GM10248 (cell line): ENCODE results near the gene CDH2.

Experiments used
- CTCF ChIA-PET: fragments of 300-600 bp; sonication (Branson Sonifier 250); formaldehyde crosslinking; extraction: SDS; loops from one replicate; lab custom pipeline; 2021; ENCODE audit warnings: antibody characterized with exemption; lab: Yijun Ruan, JAX
- POLR2A ChIA-PET: fragments of 350-650 bp; sonication (Branson Sonifier 250); formaldehyde crosslinking; extraction: SDS; loops from one replicate; lab custom pipeline; 2020; ENCODE audit warnings: antibody characterized with exemption; lab: Yijun Ruan, JAX
- DNase-seq: peaks from one replicate; pipeline ENCODE4 v3.0.0; 2012; ENCODE audit errors: extremely low spot score
- CTCF ChIP-seq: IDR thresholded peaks from 2 replicates; pipeline ENCODE4 v1.5.1; 2012; ENCODE audit warnings: mild to moderate bottlenecking, low read depth; ENCODE audit errors: extremely low read depth, missing control alignments, control extremely low read depth

CDH2 gene

GRCh38 chr18:27976806-27977408, 200.0 kb downstream of the CDH2 start:
- ChIA-PET POLR2A (no interaction called here), CTCF (no interaction called here)
- no peak for DNase-seq
- TF ChIP-seq CTCF: no peak

GRCh38 chr18:27970321-27970720, 206.6 kb downstream of the CDH2 start:
- no peak for DNase-seq
- no peak for TF ChIP-seq CTCF
- ChIA-PET POLR2A (no interaction called here), CTCF (no interaction called here)

GRCh38 chr18:27969206-27969605, 207.7 kb downstream of the CDH2 start:
- ChIA-PET POLR2A (no interaction called here), CTCF (interaction anchor here (1.0 to 1.7 kb wide), 2 partner anchors 11 to 13 kb away, joined by 3 to 5 read pairs; no protein-coding TSS in a partner anchor)
- TF ChIP-seq CTCF: no peak

GRCh38 chr18:27967913-27968824, 208.8 kb downstream of the CDH2 start:
- CTCF ChIA-PET: interaction anchor here (1.0 to 1.7 kb wide), 2 partner anchors 12 kb away, joined by 3 to 5 read pairs; no protein-coding TSS in a partner anchor
- no peak for TF ChIP-seq CTCF
- POLR2A ChIA-PET: no interaction called here
- DNase-seq: no peak

More at GRCh38 chr18:27969206-27969605, 207.7 kb downstream of the CDH2 start:
- DNase-seq: no peak

- CTCF ChIA-PET: no interaction called here
- no peak for TF ChIP-seq CTCF
- DNase-seq: no peak
These were observed 210.0 kb downstream of the CDH2 start for GRCh38 chr18:27966881-27967280.

GRCh38 chr18:27964811-27965210, 212.1 kb downstream of the CDH2 start:
- POLR2A ChIA-PET: no interaction called here
- CTCF ChIA-PET: no interaction called here
- DNase-seq: no peak
- no peak for TF ChIP-seq CTCF

More at GRCh38 chr18:27966881-27967280, 210.0 kb downstream of the CDH2 start:
- POLR2A ChIA-PET: no interaction called here
